Natural killer cell (primary cell): Measurements from ENCODE around the gene CABYR. TPM values are rescaled to one million over a fixed set of nuclear protein-coding genes. Genes with fewer than 3 reads are reported as not detected.

Experiments
- ATAC-seq, 3 donors: fragments of 150-1000 bp in 2 of 3; fragments of 200-7000 bp in 1 of 3; cut with Tn5 transposase; 1 replicate in 1 of 3; 2 replicates in 2 of 3; pipeline ENCODE4 v1.10.0; 2021; ENCODE audit warnings: mild to moderate bottlenecking in 2 of 3, moderate library complexity in 2 of 3
- DNase-seq, 2 donors: peaks; one replicate each; pipeline versions ENCODE4 v3.0.0 to v3.0.0-alpha.2; 2013 to 2021; ENCODE audit warnings: mixed read lengths in 1 of 2
- H3K27ac ChIP-seq: one replicate; pipeline ENCODE4 v1.5.1; 2013; ENCODE audit warnings: mild to moderate bottlenecking, low read length
- H3K27me3 ChIP-seq: one replicate; pipeline ENCODE4 v1.6.1; 2013; ENCODE audit warnings: low read length; ENCODE audit not compliant: control insufficient read depth, insufficient read depth
- H3K36me3 ChIP-seq: one replicate; pipeline ENCODE4 v1.6.1; 2013; ENCODE audit warnings: low read length; ENCODE audit not compliant: control insufficient read depth, insufficient read depth
- H3K4me1 ChIP-seq: one replicate; pipeline ENCODE4 v1.6.1; 2013; ENCODE audit warnings: low read length; ENCODE audit not compliant: control insufficient read depth, insufficient read depth
- H3K4me3 ChIP-seq: one replicate; pipeline ENCODE4 v1.5.1; 2013; ENCODE audit warnings: low read length
- H3K9me3 ChIP-seq: one replicate; pipeline ENCODE4 v1.6.1; 2013; ENCODE audit warnings: low read length; ENCODE audit not compliant: control insufficient read depth, insufficient read depth
- H3K27ac Mint-ChIP-seq, 2 donors: one replicate each; pipeline ENCODE4 v1.8.0; 2022; ENCODE audit warnings: mild to moderate bottlenecking in 2 of 2, mixed read lengths in 2 of 2, moderate library complexity in 1 of 2
- H3K27me3 Mint-ChIP-seq, 2 donors: one replicate each; pipeline ENCODE4 v1.8.0; 2022; ENCODE audit warnings: low read depth in 2 of 2, mixed read lengths in 2 of 2
- H3K36me3 Mint-ChIP-seq: one replicate; pipeline ENCODE4 v1.8.0; 2022; ENCODE audit warnings: mixed read lengths
- H3K4me1 Mint-ChIP-seq, 2 donors: one replicate each; pipeline ENCODE4 v1.8.0; 2022; ENCODE audit warnings: mixed read lengths in 2 of 2
- H3K4me3 Mint-ChIP-seq: one replicate; pipeline ENCODE4 v1.8.0; 2022; ENCODE audit warnings: mild to moderate bottlenecking, moderate library complexity, mixed read lengths
- H3K9me3 Mint-ChIP-seq, 2 donors: one replicate each; pipeline ENCODE4 v1.8.0; 2022; ENCODE audit warnings: mixed read lengths in 2 of 2
- WGBS: methylation state at CpG from one replicate; pipeline ENCODE4 v1.1.7; 2013; ENCODE audit warnings: missing lambda C conversion rate; ENCODE audit not compliant: insufficient coverage; 5-methylcytosine and 5-hydroxymethylcytosine counted together
- intact Hi-C: fragments of 100-400 bp; cut with micrococcal nuclease; formaldehyde crosslinking; loops from one replicate; pipeline ENCODE4 v1.14.2; 2022
- total RNA-seq, 4 donors: library from RNA; stranded (reverse); fragments of 120-200 nt in 1 of 4; gene quantifications; one replicate each; pipeline versions ENCODE4 v1.2.3 to v1.2.4, GENCODE V29; 2013 to 2022
- TF ChIP-seq, protein P1 (sequence below): fragments of 200-600 bp; IDR thresholded peaks from one replicate; pipeline ENCODE4 v1.8.0; 2022; ENCODE audit warnings: antibody characterized with exemption

Gene CABYR
- total RNA-seq, 3 donors from 2014 or later (not counting 1 experiment from before 2014, with no cell fraction given): 0.75 to 0.94 TPM; not detected in 1

DNA sequence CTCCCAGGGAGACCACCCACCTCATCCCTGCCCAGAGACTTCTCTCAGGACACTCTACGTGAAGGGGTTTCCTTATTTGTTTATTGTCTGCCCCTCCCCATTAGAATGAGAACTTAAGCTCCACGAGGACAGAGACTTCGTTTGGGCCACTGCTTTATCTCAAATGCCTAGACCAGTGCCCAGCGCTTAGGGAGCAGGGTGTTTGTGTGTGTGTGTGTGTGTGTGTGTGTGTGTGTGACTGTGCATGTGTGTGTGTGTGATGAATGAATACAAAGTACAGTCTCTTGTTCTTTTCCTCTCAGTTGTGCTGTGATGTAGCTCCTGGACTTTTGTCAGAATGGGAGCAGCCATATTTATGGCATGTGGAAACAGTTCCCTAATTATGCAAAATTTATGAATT is 34.4 kb upstream of the CABYR start:
- H3K27me3 Mint-ChIP-seq: no peaks in the 10 kb centered on the region
- H3K27me3 ChIP-seq: no peaks in the 10 kb centered on the region
- no peaks in the 10 kb centered on the region for H3K36me3 Mint-ChIP-seq
- H3K4me3 ChIP-seq: no peak overlapping the region
- ATAC-seq (no peak), DNase-seq (no peak)
- H3K9me3 Mint-ChIP-seq: no peaks in the 10 kb centered on the region
- WGBS: 96% methylated on average over 4 of the region's 4 CpGs
- H3K4me1 Mint-ChIP-seq: peaks cover 14 to 29% of the 10 kb centered on the region in 2 donors
- H3K4me3 Mint-ChIP-seq: no peak overlapping the region
- H3K4me1 ChIP-seq: no peaks in the 10 kb centered on the region
- peaks cover 7% of the 10 kb centered on the region for H3K36me3 ChIP-seq
- TF ChIP-seq, protein P1, sequence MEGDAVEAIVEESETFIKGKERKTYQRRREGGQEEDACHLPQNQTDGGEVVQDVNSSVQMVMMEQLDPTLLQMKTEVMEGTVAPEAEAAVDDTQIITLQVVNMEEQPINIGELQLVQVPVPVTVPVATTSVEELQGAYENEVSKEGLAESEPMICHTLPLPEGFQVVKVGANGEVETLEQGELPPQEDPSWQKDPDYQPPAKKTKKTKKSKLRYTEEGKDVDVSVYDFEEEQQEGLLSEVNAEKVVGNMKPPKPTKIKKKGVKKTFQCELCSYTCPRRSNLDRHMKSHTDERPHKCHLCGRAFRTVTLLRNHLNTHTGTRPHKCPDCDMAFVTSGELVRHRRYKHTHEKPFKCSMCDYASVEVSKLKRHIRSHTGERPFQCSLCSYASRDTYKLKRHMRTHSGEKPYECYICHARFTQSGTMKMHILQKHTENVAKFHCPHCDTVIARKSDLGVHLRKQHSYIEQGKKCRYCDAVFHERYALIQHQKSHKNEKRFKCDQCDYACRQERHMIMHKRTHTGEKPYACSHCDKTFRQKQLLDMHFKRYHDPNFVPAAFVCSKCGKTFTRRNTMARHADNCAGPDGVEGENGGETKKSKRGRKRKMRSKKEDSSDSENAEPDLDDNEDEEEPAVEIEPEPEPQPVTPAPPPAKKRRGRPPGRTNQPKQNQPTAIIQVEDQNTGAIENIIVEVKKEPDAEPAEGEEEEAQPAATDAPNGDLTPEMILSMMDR: no peak
- H3K27ac ChIP-seq: no peak overlapping the region
- H3K27ac Mint-ChIP-seq: no peak overlapping the region
- no peaks in the 10 kb centered on the region for H3K9me3 ChIP-seq
- intact Hi-C loops: no loop called here

GRCh38 chr18:24108641-24109040 is 30.2 kb upstream of the CABYR start:
- no CpG with 5 or more reads among the region's 1 CpG for WGBS
- Mint-ChIP-seq H3K27me3 (no peaks in the 10 kb centered on the region), H3K4me1 (peaks cover 19 to 24% of the 10 kb centered on the region in 2 donors), H3K36me3 (no peaks in the 10 kb centered on the region), H3K27ac (no peak overlapping the region), H3K4me3 (no peak overlapping the region), H3K9me3 (no peaks in the 10 kb centered on the region)
- Histone ChIP-seq H3K4me3 (no peak overlapping the region), H3K4me1 (no peaks in the 10 kb centered on the region), H3K36me3 (peaks cover under 1% of the 10 kb centered on the region), H3K27ac (no peak overlapping the region), H3K9me3 (no peaks in the 10 kb centered on the region), H3K27me3 (no peaks in the 10 kb centered on the region)
- TF ChIP-seq, protein P1: no peak
- DNase-seq: no peak
- intact Hi-C loops: no loop called here
- no peak for ATAC-seq

DNA sequence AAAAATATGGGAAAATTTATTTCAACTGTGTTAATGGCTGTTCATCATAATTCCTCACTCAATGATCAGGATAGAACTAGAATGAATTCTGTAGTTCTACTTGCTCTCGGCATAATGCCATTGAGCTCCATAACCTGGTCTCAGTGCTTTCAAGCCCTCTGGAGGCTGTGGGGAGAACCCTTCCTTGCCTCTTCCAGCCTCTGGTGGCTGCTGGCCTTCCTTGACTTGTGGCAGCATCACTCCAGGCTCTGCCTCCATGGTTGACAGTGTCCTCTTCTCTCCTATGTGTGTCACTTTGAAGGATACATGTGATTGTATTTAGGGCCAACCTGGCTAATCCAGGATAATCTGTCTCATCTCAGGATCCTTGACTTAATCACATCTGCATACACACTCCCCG is 26.9 kb upstream of the CABYR start:
- Mint-ChIP-seq H3K4me3 (no peak overlapping the region), H3K4me1 (peaks cover 41 to 43% of the 10 kb centered on the region in 2 donors), H3K36me3 (no peaks in the 10 kb centered on the region), H3K9me3 (no peaks in the 10 kb centered on the region), H3K27me3 (no peaks in the 10 kb centered on the region), H3K27ac (peak overlapping the region in 1 of 2 donors; percentile 11)
- ATAC-seq: no peak
- peaks cover 14% of the 10 kb centered on the region for H3K36me3 ChIP-seq
- peaks cover 8% of the 10 kb centered on the region for H3K4me1 ChIP-seq
- H3K4me3 ChIP-seq: no peak overlapping the region
- WGBS: 98% methylated on average over 2 of the region's 2 CpGs
- H3K9me3 ChIP-seq: no peaks in the 10 kb centered on the region
- TF ChIP-seq, protein P1: no peak
- intact Hi-C loops: loop anchor here (10.0 kb wide), 1 partner anchor 97 kb away; the partner anchor contains the start of gene TTC39C
- no peak overlapping the region for H3K27ac ChIP-seq
- no peaks in the 10 kb centered on the region for H3K27me3 ChIP-seq
- no peak for DNase-seq

- Histone ChIP-seq H3K4me1 (peaks cover 8% of the 10 kb centered on the region), H3K36me3 (peaks cover 17% of the 10 kb centered on the region), H3K27me3 (no peaks in the 10 kb centered on the region), H3K27ac (no peak overlapping the region), H3K4me3 (no peak overlapping the region), H3K9me3 (no peaks in the 10 kb centered on the region)
- Mint-ChIP-seq H3K27me3 (no peaks in the 10 kb centered on the region), H3K27ac (peak overlapping the region in 1 of 2 donors; percentile 11), H3K9me3 (no peaks in the 10 kb centered on the region), H3K4me3 (no peak overlapping the region), H3K36me3 (no peaks in the 10 kb centered on the region), H3K4me1 (peaks cover 36 to 37% of the 10 kb centered on the region in 2 donors)
- intact Hi-C loops: loop anchor here (10.0 kb wide), 1 partner anchor 98 kb away; the partner anchor contains the start of gene TTC39C
- TF ChIP-seq, protein P1: no peak
- DNase-seq: no peak
- 93% methylated on average over 4 of the region's 4 CpGs for WGBS
- no peak for ATAC-seq
These were observed 26.4 kb upstream of the CABYR start for GRCh38 chr18:24112464-24112863.
